Right atrium auricular region (tissue), 2 donors: Measurements from ENCODE around the gene ARHGEF17. TPM values are rescaled to one million over a fixed set of nuclear protein-coding genes. Genes with fewer than 3 reads are reported as not detected.

Experiments
- DNase-seq: peaks from one replicate; pipeline ENCODE4 v3.0.0-alpha.2; 2019; ENCODE audit warnings: low spot score
- H3K27ac ChIP-seq, 2 donors: fragments of 200-600 bp; sonication (generic); 1 replicate in 1 of 2; 2 replicates in 1 of 2; pipeline ENCODE4 v1.5.1; 2016 to 2019
- H3K27me3 ChIP-seq, 2 donors: fragments of 200-600 bp; sonication (generic); one replicate each; pipeline versions ENCODE4 v1.5.1 to v1.6.0; 2017 to 2019
- H3K36me3 ChIP-seq: fragments of 200-600 bp; sonication (generic); one replicate; pipeline ENCODE4 v1.5.1; 2016
- H3K4me1 ChIP-seq, 2 donors: fragments of 200-600 bp; sonication (generic); one replicate each; pipeline versions ENCODE4 v1.5.1 to v1.6.0; 2017 to 2019
- H3K4me3 ChIP-seq, 2 donors: fragments of 200-600 bp; sonication (generic); 1 replicate in 1 of 2; 2 replicates in 1 of 2; pipeline ENCODE4 v1.5.1; 2017 to 2019; ENCODE audit warnings: mild to moderate bottlenecking in 1 of 2, moderate library complexity in 1 of 2
- H3K9me3 ChIP-seq, 2 donors: fragments of 200-600 bp; sonication (generic); one replicate each; pipeline ENCODE4 v1.5.1; 2019
- total RNA-seq, 2 donors: library from RNA; depleted of rRNA; stranded (reverse); fragments of >200 nt; gene quantifications; one replicate each; pipeline ENCODE4 v1.1.0, GENCODE V29; 2016
- TF ChIP-seq, protein P1 (sequence below), 2 donors: fragments of 200-600 bp; sonication (generic); IDR thresholded peaks; one replicate each; pipeline ENCODE4 v1.5.1; 2019; ENCODE audit warnings: antibody characterized with exemption in 2 of 2

The ARHGEF17 gene
- total RNA-seq, 2 donors from 2014 or later: 41.6 to 59.9 TPM

DNA sequence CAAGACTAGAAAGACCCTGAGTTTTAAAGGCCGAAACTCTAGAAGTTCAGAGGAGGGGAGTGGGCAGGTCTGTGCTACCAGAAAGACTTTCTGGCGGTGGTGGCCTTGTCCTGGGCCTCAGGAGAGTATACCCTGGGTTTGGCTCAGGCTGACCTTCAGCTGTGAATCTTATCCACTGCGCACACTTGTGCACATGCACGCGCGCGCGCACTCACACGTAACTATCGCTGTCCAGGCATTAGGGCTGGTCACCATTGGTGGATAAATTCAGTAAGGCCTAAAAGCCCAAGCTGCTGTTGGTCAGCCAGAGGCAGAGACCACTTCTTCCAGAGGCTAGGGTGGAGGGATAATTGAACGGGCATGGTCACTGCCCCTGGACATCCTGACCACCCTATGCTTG is 25.1 kb downstream of the ARHGEF17 start:
- Histone ChIP-seq H3K27ac (peak overlapping the region; percentile 77 to 79), H3K27me3 (no peaks in the 10 kb centered on the region), H3K36me3 (no peaks in the 10 kb centered on the region), H3K4me1 (peaks cover 0 to 60% of the 10 kb centered on the region in 2 donors), H3K4me3 (no peak overlapping the region), H3K9me3 (no peaks in the 10 kb centered on the region)
- no peak for DNase-seq
- TF ChIP-seq, protein P1, sequence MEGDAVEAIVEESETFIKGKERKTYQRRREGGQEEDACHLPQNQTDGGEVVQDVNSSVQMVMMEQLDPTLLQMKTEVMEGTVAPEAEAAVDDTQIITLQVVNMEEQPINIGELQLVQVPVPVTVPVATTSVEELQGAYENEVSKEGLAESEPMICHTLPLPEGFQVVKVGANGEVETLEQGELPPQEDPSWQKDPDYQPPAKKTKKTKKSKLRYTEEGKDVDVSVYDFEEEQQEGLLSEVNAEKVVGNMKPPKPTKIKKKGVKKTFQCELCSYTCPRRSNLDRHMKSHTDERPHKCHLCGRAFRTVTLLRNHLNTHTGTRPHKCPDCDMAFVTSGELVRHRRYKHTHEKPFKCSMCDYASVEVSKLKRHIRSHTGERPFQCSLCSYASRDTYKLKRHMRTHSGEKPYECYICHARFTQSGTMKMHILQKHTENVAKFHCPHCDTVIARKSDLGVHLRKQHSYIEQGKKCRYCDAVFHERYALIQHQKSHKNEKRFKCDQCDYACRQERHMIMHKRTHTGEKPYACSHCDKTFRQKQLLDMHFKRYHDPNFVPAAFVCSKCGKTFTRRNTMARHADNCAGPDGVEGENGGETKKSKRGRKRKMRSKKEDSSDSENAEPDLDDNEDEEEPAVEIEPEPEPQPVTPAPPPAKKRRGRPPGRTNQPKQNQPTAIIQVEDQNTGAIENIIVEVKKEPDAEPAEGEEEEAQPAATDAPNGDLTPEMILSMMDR (IDR thresholded peaks at IDR 0.05): no peak

DNA sequence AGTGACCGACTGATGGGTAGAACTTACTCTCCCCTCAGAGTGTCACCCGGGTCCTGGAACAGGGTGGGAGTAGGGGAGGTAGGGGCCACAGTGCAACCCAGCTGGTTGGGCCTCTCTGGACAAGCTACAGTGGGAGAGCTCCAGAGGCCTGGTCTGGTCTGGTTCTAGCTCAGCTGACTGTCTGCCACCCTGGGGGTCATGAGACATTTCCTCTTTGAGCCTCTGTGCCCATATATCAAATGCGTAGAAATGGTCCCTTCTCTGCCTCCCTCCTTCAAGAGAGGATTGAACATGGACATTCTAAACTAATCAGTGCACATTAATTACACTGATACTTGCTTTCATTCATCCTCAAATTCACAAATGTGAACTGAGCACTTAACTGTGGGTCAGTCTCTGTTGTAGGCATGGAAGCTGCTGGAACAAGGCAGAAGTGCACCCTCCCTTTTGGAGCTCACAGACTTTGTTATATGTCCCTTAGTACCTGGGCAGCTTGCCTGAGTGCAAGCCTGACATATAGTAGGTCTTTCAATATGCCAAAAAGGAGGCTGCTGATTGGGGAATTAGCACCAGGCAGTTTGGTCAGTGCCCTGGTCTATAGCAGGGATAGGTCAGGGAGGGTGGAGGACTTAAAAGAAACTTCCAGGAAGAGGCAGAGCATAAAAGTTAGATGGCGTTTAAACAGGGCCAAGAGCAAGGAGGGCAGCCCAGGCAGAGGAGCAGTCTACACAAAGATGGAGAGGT is 25.7 kb downstream of the ARHGEF17 start:
- Histone ChIP-seq H3K4me1 (peaks cover 0 to 58% of the 10 kb centered on the region in 2 donors), H3K4me3 (no peak overlapping the region), H3K27me3 (no peaks in the 10 kb centered on the region), H3K36me3 (no peaks in the 10 kb centered on the region), H3K27ac (peak overlapping the region; percentile 77 to 79), H3K9me3 (no peaks in the 10 kb centered on the region)
- TF ChIP-seq, protein P1 (IDR thresholded peaks at IDR 0.05): no peak
- no peak for DNase-seq

DNA sequence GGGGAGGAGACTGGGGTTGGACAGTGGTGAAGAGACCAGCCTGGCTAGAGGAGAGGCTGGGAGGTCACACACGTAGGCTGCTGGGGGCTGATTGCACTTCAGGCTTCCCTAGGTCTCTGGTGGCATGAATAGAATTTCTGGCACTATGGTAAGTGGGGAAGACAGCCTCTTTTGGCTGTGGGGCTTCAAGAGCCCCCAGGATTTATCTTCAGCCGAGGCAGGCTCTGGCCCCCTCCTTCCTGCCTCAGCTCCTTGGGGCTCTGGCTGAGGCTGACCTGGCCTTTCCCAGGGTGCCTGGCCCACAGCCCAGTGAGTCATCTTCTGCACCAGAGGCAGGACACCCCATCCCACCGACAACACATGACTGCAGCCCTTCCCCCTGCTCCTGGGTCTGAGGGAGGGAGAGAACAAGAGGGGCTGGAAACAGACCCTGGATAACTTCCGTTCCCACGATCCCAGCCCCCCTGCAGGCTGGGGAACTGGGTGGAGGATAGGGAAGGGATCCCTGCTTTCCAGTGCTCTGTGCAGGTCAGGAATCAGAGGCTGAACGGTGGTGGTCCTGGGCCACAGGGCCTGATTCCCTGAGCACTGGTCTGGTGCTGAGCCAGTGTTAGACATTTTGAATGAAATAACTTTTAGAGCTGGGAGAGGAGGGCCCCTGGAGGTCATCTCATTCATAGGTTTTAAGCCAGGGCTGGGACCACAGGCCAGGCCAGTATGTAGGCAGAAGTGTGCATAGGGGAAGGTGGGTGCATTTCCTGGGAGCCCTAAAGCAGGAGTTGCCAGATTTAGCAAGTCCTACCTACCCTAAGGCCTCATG is 26.5 kb downstream of the ARHGEF17 start:
- H3K27me3 ChIP-seq: no peaks in the 10 kb centered on the region
- DNase-seq: peak; percentile 89
- H3K36me3 ChIP-seq: no peaks in the 10 kb centered on the region
- no peaks in the 10 kb centered on the region for H3K9me3 ChIP-seq
- H3K4me1 ChIP-seq: peaks cover 0 to 61% of the 10 kb centered on the region in 2 donors
- H3K4me3 ChIP-seq: no peak overlapping the region
- TF ChIP-seq, protein P1 (IDR thresholded peaks at IDR 0.05): no peak
- H3K27ac ChIP-seq: peak overlapping the region; percentile 77 to 79

DNA sequence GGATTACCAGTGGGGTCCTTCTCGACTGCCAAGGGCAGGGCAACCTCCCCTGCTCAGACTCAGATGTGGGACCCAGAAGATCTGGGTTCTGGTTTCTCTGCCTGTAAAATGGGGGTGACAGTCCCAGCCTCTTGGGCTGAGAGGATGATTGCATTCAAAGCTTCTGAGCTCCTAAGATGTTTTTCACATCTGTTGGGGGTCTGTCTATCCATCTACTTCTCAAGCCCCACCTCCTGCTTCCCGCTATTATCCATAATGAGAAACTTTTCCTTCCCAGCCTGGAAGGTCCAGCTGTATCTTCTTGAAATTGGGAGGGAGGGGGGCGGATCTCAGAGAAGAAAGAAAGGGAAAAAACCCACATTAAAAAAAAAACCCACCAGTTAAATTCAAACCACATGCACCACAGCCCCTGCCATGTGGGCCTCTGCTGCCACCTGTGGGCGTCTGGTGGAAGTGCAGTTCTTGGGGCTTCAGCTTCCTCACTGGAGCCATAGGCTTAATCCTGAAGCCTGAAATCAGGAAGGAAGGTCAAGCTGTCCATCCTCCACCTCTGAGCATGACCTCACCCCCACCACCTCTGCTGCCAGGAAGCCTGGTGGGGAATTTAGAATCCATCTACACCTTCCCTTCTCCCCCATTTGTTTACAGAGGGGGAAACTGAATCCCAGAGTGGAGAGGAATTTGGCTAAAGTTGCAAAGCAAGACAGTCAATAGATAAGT is 27.3 kb downstream of the ARHGEF17 start:
- H3K9me3 ChIP-seq: no peaks in the 10 kb centered on the region
- no peak overlapping the region for H3K4me3 ChIP-seq
- peak overlapping the region; percentile 77 to 79 for H3K27ac ChIP-seq
- no peaks in the 10 kb centered on the region for H3K36me3 ChIP-seq
- TF ChIP-seq, protein P1 (IDR thresholded peaks at IDR 0.05): peak; percentile 99
- peak; percentile 88 for DNase-seq
- H3K27me3 ChIP-seq: no peaks in the 10 kb centered on the region
- H3K4me1 ChIP-seq: peaks cover 0 to 61% of the 10 kb centered on the region in 2 donors

DNA sequence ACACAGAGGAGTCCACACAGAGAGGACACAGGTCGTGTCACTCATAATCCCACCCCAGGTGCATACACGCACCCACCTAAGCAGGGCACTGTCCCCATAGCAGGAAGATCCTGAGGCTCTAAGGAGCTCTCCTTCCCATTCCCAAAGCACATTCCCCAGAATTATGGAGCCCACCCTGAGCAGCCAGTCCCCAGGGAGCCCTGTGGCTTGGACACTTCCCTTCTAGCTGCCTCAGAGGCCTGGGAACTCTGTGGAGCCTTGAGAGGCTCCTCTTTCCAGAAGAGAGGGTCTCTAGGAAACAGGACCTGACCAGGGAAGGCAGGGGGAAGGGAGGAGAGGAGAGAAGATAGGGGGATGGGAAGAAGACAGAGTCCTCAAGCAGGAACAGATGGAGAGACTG is 29.8 kb downstream of the ARHGEF17 start:
- no peaks in the 10 kb centered on the region for H3K36me3 ChIP-seq
- DNase-seq: no peak
- H3K4me3 ChIP-seq: no peak overlapping the region
- H3K4me1 ChIP-seq: peaks cover 0 to 55% of the 10 kb centered on the region in 2 donors
- TF ChIP-seq, protein P1 (IDR thresholded peaks at IDR 0.05): no peak
- no peaks in the 10 kb centered on the region for H3K9me3 ChIP-seq
- H3K27ac ChIP-seq: peak overlapping the region; percentile 1 to 2
- no peaks in the 10 kb centered on the region for H3K27me3 ChIP-seq
